Stimulated activated CD4-positive, alpha-beta T cell treated with anti-CD3 and anti-CD28 coated beads, Interleukin-4, amount 100 ng/mL, for 1 hour (primary cell): Measurements from ENCODE around the gene BGN.

ENCODE experiments used
- DNase-seq: peaks from one replicate; pipeline ENCODE4 v3.0.0-alpha.2; 2020

Gene BGN

GRCh38 chrX:153510383-153510782, 15.6 kb downstream of the BGN start:
- DNase-seq = no peak

GRCh38 chrX:153511784-153512500, 17.2 kb downstream of the BGN start:
- no peak for DNase-seq

GRCh38 chrX:153512501-153512893, 17.7 kb downstream of the BGN start:
- DNase-seq = no peak

GRCh38 chrX:153513265-153513664, 18.5 kb downstream of the BGN start:
- no peak for DNase-seq

GRCh38 chrX:153514259-153514658, 19.5 kb downstream of the BGN start:
- no peak for DNase-seq

- DNase-seq = no peak
Observed at GRCh38 chrX:153515435-153515834, 20.7 kb downstream of the BGN start.

GRCh38 chrX:153516073-153516472, 21.3 kb downstream of the BGN start:
- DNase-seq = no peak

- DNase-seq = no peak
Observed at GRCh38 chrX:153517423-153517822, 22.6 kb downstream of the BGN start, which contains the start of gene ATP2B3. TSS of gene ATP2B3 (plus strand) at chrX:153517642. CDS start at chrX:153536248, 18,606 bp downstream.

GRCh38 chrX:153517946-153518834, 23.4 kb downstream of the BGN start:
- no peak for DNase-seq

- no peak for DNase-seq
Observed at GRCh38 chrX:153519569-153520286, 24.9 kb downstream of the BGN start.

- no peak for DNase-seq
Observed at GRCh38 chrX:153520287-153520917, 25.6 kb downstream of the BGN start.

- no peak for DNase-seq
Observed at GRCh38 chrX:153521034-153521433, 26.3 kb downstream of the BGN start.

GRCh38 chrX:153522259-153522658, 27.5 kb downstream of the BGN start:
- DNase-seq = no peak

- no peak for DNase-seq
Observed at GRCh38 chrX:153523269-153523668, 28.5 kb downstream of the BGN start.

- no peak for DNase-seq
Observed at GRCh38 chrX:153524234-153524633, 29.5 kb downstream of the BGN start.

- DNase-seq = no peak
Observed at GRCh38 chrX:153525451-153525850, 30.7 kb downstream of the BGN start.

GRCh38 chrX:153526042-153526441, 31.3 kb downstream of the BGN start:
- no peak for DNase-seq

- no peak for DNase-seq
Observed at GRCh38 chrX:153526801-153527200, 32.0 kb downstream of the BGN start.

- no peak for DNase-seq
Observed at GRCh38 chrX:153527208-153527607, 32.4 kb downstream of the BGN start.

GRCh38 chrX:153530411-153531129, 35.8 kb downstream of the BGN start:
- DNase-seq = no peak

GRCh38 chrX:153533091-153533490, 38.3 kb downstream of the BGN start:
- DNase-seq = no peak

GRCh38 chrX:153537080-153537479, 42.3 kb downstream of the BGN start:
- no peak for DNase-seq
